Stimulated activated CD8-positive, alpha-beta memory T cell treated with anti-CD3 and anti-CD28 coated beads, Interleukin-15, amount 100 ng/mL, for 24 hours (primary cell): ENCODE data around the gene GFY.

ENCODE experiments used
- DNase-seq: peaks from one replicate; pipeline ENCODE4 v3.0.0-alpha.2; 2020; ENCODE audit warnings: low read depth

GFY gene, protein sequence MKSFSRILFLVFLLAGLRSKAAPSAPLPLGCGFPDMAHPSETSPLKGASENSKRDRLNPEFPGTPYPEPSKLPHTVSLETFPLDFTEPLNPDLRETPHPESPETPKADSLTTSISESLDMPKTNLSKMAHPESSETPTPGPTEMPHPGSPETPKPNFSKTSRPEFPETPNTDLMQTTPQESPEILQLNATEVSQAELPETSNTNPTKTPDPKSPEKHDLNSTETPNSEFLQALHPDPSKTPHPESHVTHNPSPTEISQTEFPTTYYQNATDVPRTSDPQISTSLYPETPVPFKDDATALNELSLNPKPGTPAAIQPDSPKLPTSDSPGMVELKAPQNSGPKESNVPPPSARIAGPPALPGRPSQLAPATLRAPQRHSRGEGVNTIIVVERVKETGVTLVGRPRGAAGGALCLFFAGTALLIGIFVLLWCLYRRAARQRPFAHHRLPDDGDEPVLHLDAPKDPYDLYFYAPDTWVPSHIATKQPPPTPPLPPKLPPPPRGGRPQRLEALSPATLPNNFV

GRCh38 chr19:49425178-49425577, at the start of gene GFY:
GFY (plus strand) TSS chr19:49425388; CDS start chr19:49426431, 1,043 bp downstream.
- no peak for DNase-seq

- DNase-seq: no peak
Observed at GRCh38 chr19:49378512-49378911, 46.7 kb upstream of the GFY start.

GRCh38 chr19:49380391-49380790, 44.8 kb upstream of the GFY start:
- no peak for DNase-seq

GRCh38 chr19:49382639-49383038, 42.5 kb upstream of the GFY start:
- DNase-seq: no peak

DNA sequence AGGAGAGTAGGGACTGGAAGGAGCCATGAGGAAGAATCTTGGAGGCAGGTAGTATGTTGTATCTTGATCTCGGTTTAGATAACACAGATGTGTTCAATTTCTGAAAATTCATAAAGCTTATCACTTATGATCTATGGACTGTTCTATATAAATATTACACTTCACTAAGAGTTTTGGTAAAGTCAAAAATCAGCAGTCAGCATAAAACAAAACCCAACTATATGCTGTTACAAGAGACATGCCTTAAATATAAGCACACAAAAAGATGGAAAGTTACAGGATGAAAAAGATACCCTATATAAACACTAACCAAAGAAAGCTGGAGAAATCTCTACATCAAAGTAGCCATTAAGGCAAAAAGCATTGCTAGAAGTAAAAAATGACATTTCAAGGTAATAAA, 41.6 kb upstream of the GFY start:
- DNase-seq: no peak

DNA sequence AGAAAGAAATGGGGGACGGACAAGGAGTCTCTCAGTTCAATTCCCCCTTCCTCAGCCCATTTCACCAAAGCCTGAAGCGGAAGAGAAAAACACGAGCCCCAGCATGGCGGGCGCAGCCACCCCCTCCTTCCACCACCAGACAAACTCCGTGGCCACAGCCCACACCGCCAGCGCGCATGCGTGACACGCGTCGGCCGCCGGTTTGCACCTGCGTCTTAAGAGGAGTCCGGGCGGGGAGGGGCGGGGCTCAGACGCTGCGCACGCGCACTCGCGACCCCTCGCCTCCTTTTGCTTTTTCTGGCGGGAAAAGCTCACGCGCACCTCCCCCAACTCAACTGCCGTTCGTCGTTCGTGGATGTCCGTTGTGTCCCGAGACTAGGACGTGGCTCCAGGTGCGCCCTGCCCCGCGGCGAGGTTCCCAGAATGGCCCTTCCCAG, 37.2 kb upstream of the GFY start, which contains the start of gene KASH5:
TSS of gene KASH5 (plus strand) at position 314 of the 437 bp plus-strand sequence. CDS start 2,635 bp downstream, outside the sequence.
- DNase-seq: peak; percentile 86

DNA sequence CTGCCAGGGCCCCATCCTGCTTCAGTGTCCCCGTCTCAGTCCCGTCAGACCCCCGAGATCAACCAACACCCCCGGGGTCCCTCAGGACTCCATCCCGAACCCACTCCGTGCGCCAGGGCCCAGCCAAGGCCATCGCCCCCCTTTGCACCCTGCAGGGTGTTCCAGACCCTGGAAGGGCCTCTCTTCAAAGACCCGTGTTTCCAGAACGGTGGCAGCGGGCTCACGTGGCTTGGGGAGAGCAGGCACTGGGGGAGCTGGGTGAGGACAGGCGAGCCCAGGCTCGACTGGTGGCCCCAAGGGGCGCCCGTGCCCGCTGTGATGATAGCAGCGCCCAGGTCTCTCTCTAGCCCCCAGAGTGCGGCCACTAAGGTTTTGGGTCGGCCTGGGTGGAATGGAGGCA, 35.8 kb upstream of the GFY start:
- DNase-seq: no peak

DNA sequence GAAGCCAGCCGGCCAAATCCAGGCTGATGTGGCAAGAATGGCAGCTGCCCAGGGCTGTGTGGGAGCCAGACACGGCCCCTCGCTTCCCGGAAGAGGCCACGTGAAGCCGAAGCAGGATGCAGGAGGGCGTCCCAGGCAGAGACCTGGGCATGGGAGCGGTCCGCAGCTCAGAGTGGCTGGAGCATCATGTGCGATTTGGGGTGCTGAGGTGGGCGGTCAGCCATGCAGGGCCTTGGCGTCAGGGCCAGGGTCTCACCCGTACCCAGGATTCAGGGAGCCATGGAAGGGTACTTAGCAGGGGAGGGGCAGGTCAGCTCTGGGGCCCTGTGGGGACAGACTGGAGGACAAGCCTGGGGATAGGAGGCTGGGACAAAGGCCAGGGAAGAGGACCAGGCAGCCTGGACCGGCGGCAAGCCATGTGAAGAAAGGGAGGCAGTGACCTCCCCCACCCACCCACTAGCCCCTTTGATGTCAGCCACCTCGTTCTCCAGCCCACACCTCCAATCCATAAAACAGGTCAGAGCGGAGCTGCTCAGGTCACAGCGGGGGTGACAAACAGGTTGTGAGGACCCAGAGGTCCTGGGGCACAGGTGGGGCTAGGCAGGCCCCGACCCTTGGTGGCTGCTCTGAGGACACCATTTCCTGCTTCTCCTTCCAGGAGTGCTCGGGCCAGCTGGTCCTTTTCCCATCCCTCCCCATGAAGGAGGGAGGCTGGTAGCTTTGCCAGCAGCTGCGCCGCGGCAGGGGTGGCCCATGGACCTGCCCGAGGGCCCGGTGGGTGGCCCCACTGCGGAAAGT, 34.9 kb upstream of the GFY start:
- no peak for DNase-seq

DNA sequence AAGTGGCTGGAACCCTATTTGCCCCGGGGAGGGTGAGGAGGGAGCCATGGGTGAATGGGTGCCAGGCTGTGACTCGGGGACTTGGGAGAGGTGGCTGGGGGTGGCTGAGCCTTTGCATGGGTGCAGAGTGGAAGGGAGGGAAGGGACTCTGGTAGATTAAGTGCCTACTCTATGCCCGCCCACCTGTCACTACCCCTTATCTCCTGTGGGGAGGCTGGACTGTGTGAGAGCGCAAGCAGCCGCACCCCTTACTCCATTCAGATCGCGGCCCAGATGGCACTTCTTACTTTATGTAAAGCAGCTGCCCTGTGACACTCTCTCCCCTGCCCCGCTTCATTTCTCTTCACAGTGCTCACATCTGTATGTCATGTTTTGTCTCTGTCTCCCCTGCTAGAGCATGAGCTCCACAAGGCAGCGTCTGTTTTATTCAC, 34.2 kb upstream of the GFY start:
- no peak for DNase-seq

DNA sequence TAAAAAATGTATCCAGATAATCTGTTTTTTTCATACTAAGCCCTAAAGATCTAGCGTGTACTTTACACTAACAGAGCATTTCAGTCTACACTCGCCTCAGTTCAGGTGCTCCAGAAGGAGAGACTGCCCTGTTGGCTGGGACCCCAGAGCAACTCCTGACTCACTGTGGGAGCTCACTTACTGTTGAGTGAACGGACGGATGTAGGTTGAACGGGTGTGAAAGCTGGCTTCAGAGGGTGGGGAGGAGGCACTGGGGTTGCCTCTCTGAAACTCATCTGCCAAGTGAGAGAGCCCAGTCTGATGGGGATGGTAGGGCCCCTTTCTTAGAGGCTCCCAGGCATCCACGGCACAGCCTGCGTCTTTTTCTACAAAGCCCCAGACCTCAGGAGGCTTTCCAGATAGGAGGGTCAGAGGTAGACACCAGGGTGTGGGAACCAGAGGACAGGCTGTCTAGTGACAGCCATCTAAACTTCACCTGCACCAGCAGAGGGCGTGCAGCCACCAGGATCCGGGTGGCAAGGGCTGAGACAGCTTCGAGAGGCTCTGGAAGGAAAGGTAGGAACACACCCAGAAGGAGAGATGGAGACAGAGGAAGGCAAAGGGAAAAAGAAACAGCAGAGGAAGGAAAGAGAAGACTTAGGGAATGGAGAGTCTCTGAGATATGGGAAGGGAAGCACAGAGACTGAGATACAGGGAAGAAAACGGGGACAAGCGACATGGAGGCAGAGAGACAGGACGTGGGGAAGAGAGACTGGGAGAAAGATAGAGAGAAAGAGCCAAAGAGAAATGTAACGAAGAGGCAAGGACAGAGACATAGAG, 33.4 kb upstream of the GFY start:
- DNase-seq: peak; percentile 38

DNA sequence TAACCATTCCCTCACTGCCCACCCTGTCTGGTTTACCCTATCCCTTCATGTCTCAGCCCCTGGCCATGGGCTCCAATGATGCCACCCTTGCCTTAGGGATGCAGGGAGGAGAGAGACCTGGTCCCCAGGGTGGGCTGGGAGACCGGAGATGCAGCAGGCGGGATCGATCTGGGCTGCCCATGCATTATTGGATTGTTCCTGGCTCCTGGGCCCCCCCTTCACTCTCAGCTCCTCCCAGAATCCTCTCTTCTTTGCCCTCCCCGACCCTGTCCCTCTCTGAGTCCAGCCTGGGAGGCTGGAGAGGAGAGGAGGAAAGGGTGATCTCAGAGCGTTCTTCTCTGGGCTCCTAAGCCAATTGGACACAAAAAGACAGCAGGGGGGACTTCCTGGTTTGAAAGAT, 31.3 kb upstream of the GFY start:
- no peak for DNase-seq

DNA sequence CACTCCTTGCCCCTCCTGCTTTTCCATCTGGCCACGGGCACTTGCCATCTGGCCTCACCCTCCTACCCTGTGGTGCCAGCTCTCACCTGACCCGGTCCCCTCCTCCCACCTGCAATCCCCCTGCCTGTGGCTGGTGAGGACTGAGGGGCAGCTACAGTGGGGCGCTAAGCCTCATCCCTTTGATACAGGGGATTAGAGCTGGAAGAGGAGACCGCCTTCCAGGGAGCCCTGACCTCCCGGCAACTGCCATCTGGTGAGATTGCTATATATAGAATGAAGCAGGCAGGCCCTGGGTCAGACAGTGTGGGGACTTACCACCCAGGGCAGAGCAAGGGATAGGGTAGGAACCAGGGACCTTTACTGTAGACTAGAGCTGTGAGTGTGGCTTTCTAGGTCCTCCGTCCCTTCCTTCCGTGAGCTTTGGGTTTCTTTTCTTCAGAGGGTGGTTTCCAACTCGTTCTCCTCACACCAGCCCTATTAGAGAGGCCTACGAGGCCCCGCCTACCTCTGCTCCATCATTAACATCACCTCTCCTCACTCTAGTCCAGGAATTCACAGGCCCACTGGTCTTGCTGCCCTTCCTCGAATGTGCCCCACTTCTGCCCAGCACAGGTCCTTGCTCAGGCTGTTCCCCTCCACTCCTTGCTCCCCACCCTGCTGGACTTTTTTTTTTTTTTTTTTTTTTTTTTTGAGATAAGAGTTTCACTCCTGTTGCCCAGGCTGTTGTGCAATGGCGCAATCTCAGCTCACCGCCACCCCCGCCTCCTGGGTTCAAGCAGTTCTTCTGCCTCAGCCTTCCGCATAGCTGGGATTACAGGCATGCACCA, 29.4 kb upstream of the GFY start:
- no peak for DNase-seq

DNA sequence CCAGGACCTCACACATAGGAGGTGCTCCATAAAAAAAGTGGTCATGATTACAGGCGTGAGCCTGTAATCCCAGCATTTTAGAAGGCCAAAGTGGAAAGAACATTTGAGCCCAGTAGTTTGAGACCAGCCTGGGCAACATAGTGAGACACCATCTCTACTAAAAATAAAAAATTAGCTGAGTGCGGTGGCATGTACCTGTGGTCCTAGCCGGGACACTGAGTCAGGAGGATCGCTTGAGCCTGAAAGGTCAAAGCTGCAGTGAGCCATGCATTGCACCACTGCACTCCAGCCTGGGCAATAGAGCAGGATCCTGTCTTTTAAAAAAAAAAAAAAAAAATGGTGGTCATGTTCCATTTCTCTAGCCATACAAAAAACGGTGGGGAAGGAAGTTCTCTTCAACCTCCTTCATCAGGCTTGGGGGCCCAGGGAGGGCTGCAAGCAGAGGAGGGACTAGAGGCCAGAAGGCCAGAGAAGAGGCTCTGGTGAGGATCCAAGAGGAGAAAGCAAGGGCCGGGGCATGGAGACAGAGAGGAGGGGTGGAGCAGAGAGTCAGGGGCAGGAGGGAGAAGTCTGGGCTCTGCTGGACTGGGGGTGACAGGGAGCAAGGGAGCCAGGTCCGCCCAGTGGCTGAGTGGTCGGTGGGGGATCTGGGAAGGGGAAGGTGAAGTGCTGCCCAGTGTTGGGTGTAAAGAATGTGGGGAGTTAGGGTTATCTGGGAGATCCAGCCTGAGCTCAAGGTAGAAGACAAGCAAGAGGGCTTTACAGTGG, 28.3 kb upstream of the GFY start:
- no peak for DNase-seq

DNA sequence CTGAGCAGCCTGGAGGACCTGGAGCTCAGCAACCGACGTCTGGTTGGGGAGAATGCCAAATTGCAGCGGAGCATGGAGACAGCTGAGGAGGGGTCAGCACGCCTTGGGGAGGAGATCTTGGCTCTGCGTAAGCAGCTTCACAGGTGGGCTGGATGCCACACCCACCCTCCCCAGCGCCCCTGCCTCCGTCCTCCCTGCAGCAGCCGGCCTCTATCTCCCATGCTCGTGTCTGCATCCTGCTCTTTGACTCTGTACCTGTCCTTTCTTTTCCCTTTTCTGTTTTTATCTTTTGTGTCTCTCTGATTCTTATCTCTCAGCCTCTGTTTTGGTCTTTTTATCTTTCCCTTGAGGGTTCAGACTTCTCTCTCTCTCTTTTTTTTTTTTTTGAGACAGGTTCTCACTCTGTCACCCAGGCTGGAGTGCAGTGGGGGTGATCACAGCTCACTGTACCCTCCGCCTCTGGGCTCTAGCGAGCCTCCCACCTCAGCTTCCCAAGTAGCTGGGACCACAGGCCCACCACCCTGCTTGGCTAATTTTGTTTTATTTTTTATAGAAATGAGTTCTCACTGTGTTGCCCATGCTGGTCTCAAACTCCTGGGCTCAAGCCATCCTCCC, 27.1 kb upstream of the GFY start:
- DNase-seq: no peak

DNA sequence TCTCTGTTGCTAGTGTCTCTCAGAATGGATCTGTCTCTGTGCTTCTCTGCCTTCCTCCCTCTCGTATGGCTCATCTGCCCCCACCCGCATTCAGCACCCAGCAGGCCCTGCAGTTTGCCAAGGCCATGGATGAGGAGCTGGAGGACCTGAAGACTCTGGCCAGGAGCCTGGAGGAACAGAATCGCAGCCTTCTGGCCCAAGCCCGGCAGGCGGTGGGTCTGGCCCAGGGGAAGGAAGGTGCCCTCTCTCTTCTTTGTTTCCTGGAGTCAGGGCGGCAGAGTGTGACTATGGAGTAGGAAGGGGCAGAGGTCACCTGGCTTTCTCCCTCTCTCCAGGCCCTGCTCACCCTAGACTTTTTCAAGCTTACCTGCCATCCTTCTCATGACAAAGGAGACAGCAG, 26.3 kb upstream of the GFY start:
- no peak for DNase-seq

DNA sequence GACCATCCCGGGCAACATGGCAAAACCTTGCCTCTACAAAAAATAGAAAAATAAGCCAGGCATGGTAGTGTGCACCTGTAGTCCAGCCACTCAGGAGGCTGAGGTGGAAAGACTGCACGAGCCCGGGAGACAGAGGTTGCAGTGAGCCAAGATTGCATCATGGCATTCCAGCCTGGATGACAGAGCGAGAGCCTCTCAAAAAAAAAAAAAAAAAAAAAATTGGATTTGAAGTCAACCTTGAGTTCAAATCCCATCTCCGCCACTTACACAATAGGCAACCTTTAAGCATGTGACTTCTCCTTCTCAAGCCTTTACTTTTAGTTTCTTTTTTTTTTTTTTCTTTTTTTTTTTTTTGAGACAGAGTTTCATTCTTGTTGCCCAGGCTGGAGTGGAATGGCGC, 25.2 kb upstream of the GFY start:
- DNase-seq: no peak

GRCh38 chr19:49403404-49404187, 21.6 kb upstream of the GFY start:
- no peak for DNase-seq

DNA sequence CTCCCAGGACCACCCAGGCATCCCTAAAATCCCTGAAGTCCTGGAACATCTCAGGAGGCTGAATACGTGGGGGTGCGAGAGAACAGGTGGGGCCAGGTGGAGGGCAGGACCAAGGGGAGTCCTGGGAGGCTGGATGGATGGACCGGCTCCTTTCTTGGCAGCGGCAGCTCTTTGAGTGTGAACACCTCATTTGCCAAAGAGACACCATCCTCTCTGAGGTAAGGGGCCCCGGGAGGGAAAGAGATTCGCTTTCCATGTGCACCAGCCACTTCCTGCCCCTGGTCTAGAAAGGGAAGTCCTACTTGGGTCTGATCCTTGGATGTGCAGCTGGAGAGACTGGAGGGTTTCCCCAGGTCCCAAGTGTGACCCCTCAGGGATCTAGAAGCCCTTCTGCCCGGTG, 18.1 kb upstream of the GFY start:
- no peak for DNase-seq

DNA sequence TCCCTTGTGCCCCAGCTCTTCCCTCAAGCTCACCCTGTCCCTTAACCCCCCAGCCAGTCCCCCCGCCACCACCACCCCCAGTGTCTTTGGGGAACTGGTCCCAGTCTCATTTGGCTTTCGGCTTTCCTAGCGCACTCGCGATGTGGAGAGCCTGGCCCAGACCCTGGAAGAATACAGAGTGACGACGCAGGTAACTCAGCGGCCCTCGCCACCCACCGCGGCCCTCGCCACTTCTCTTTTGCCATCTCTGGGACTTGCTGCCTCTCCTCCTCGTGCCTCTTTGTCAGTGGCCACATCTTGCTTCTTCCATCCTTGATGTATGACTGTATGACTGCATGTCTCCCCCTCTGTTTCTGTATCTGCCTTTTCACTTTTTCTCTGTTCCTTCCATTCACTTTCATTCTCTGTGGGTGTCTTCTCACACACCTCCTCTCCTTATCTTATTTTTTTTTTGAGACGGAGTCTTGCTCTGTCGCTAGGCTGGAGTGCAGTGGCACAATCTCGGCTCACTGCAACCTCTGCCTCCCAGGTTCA, 17.6 kb upstream of the GFY start:
- no peak for DNase-seq
